ENCODE results near the gene ATP6V0A1.

The ATP6V0A1 gene

DNA sequence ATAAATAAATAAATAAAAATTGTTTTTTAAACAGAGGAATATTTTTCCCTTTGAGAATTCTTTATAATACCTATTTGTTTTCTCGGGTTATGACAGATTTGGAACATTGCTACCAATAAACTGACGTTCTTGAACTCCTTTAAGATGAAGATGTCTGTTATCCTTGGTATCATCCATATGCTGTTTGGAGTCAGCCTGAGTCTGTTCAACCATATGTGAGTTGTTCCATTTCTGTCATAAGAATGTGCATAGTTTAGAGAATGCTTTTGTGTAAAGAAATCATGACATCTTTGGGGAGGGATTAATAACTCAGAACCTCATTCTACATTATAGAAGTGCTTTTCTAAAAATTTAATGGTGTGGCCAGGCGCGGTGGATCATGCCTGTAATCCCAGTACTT is 40.1 kb downstream of the ATP6V0A1 start:
- no peak overlapping the region for H3K4me3 ChIP-seq (ENCODE audit: low read depth, low read length)
- DNase-seq (ENCODE audit: low read depth), result no peak
- in situ Hi-C loops (cut with HindIII; ENCODE audit: low sequenced_read_pairs), result no loop called here
- no peak for TF ChIP-seq CTCF (IDR thresholded peaks at IDR 0.05; ENCODE audit: low read depth, low read length, missing control alignments)

- no peak for DNase-seq (ENCODE audit: low read depth)
Measured at GRCh38 chr17:42502091-42502490, 43.4 kb downstream of the ATP6V0A1 start.

GRCh38 chr17:42502926-42503325 is 44.2 kb downstream of the ATP6V0A1 start:
- DNase-seq (ENCODE audit: low read depth), result no peak
- TF ChIP-seq CTCF (IDR thresholded peaks at IDR 0.05; ENCODE audit: low read depth, low read length, missing control alignments), result no peak
- H3K4me3 ChIP-seq (ENCODE audit: low read depth, low read length), result no peak overlapping the region
- in situ Hi-C loops (cut with HindIII; ENCODE audit: low sequenced_read_pairs), result no loop called here

More at GRCh38 chr17:42502091-42502490, 43.4 kb downstream of the ATP6V0A1 start:
- TF ChIP-seq CTCF (IDR thresholded peaks at IDR 0.05; ENCODE audit: low read depth, low read length, missing control alignments), result no peak
- in situ Hi-C loops (cut with HindIII; ENCODE audit: low sequenced_read_pairs), result no loop called here
- H3K4me3 ChIP-seq (ENCODE audit: low read depth, low read length), result no peak overlapping the region

DNA sequence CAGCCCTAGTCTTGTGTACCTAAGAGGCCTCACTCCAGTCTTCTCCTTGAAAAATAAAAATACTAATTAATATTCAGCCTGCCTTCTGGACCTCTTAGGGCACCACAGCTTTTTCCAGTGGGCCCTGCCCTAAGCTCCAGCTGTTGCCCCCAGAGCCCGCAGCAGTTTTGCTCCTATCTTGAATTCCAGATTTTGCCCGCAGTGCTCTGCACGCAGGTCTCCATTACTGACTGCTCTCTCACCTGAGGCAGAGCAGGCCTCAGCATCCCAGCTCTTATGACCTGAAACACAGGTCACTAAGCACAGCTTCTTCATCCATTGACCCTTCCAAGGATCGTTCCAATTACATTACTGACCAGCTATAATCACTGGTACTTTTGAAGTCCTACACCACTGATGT is 49.0 kb downstream of the ATP6V0A1 start:
- in situ Hi-C loops (cut with HindIII; ENCODE audit: low sequenced_read_pairs), result no loop called here
- no peak for DNase-seq (ENCODE audit: low read depth)
- no peak overlapping the region for H3K4me3 ChIP-seq (ENCODE audit: low read depth, low read length)
- no peak for TF ChIP-seq CTCF (IDR thresholded peaks at IDR 0.05; ENCODE audit: low read depth, low read length, missing control alignments)

- in situ Hi-C loops (cut with HindIII; ENCODE audit: low sequenced_read_pairs), result no loop called here
- DNase-seq (ENCODE audit: low read depth), result no peak
- TF ChIP-seq CTCF (IDR thresholded peaks at IDR 0.05; ENCODE audit: low read depth, low read length, missing control alignments), result no peak
- H3K4me3 ChIP-seq (ENCODE audit: low read depth, low read length), result no peak overlapping the region
Measured at GRCh38 chr17:42508426-42509165, 49.9 kb downstream of the ATP6V0A1 start.

- in situ Hi-C loops (cut with HindIII; ENCODE audit: low sequenced_read_pairs), result no loop called here
- no peak overlapping the region for H3K4me3 ChIP-seq (ENCODE audit: low read depth, low read length)
Measured at GRCh38 chr17:42509409-42509808, 50.7 kb downstream of the ATP6V0A1 start.

More at GRCh38 chr17:42509409-42509808, 50.7 kb downstream of the ATP6V0A1 start:
- TF ChIP-seq CTCF (IDR thresholded peaks at IDR 0.05; ENCODE audit: low read depth, low read length, missing control alignments), result no peak
- DNase-seq (ENCODE audit: low read depth), result no peak
